Natural killer cell (primary cell): ENCODE results near the gene HMCN2. TPM values are rescaled to one million over a fixed set of nuclear protein-coding genes. Genes with fewer than 3 reads are reported as not detected.

Experiments used
- ATAC-seq, 3 donors: fragments of 150-1000 bp in 2 of 3; fragments of 200-7000 bp in 1 of 3; cut with Tn5 transposase; 1 replicate in 1 of 3; 2 replicates in 2 of 3; pipeline ENCODE4 v1.10.0; 2021; ENCODE audit warnings: mild to moderate bottlenecking in 2 of 3, moderate library complexity in 2 of 3
- DNase-seq, 2 donors: peaks; one replicate each; pipeline versions ENCODE4 v3.0.0 to v3.0.0-alpha.2; 2013 to 2021; ENCODE audit warnings: mixed read lengths in 1 of 2
- H3K27ac ChIP-seq: one replicate; pipeline ENCODE4 v1.5.1; 2013; ENCODE audit warnings: mild to moderate bottlenecking, low read length
- H3K27me3 ChIP-seq: one replicate; pipeline ENCODE4 v1.6.1; 2013; ENCODE audit warnings: low read length; ENCODE audit not compliant: control insufficient read depth, insufficient read depth
- H3K36me3 ChIP-seq: one replicate; pipeline ENCODE4 v1.6.1; 2013; ENCODE audit warnings: low read length; ENCODE audit not compliant: control insufficient read depth, insufficient read depth
- H3K4me1 ChIP-seq: one replicate; pipeline ENCODE4 v1.6.1; 2013; ENCODE audit warnings: low read length; ENCODE audit not compliant: control insufficient read depth, insufficient read depth
- H3K4me3 ChIP-seq: one replicate; pipeline ENCODE4 v1.5.1; 2013; ENCODE audit warnings: low read length
- H3K9me3 ChIP-seq: one replicate; pipeline ENCODE4 v1.6.1; 2013; ENCODE audit warnings: low read length; ENCODE audit not compliant: control insufficient read depth, insufficient read depth
- H3K27ac Mint-ChIP-seq, 2 donors: one replicate each; pipeline ENCODE4 v1.8.0; 2022; ENCODE audit warnings: mild to moderate bottlenecking in 2 of 2, mixed read lengths in 2 of 2, moderate library complexity in 1 of 2
- H3K27me3 Mint-ChIP-seq, 2 donors: one replicate each; pipeline ENCODE4 v1.8.0; 2022; ENCODE audit warnings: low read depth in 2 of 2, mixed read lengths in 2 of 2
- H3K36me3 Mint-ChIP-seq: one replicate; pipeline ENCODE4 v1.8.0; 2022; ENCODE audit warnings: mixed read lengths
- H3K4me1 Mint-ChIP-seq, 2 donors: one replicate each; pipeline ENCODE4 v1.8.0; 2022; ENCODE audit warnings: mixed read lengths in 2 of 2
- H3K4me3 Mint-ChIP-seq: one replicate; pipeline ENCODE4 v1.8.0; 2022; ENCODE audit warnings: mild to moderate bottlenecking, moderate library complexity, mixed read lengths
- H3K9me3 Mint-ChIP-seq, 2 donors: one replicate each; pipeline ENCODE4 v1.8.0; 2022; ENCODE audit warnings: mixed read lengths in 2 of 2
- WGBS: methylation state at CpG from one replicate; pipeline ENCODE4 v1.1.7; 2013; ENCODE audit warnings: missing lambda C conversion rate; ENCODE audit not compliant: insufficient coverage; 5-methylcytosine and 5-hydroxymethylcytosine counted together
- intact Hi-C: fragments of 100-400 bp; cut with micrococcal nuclease; formaldehyde crosslinking; loops from one replicate; pipeline ENCODE4 v1.14.2; 2022
- total RNA-seq, 4 donors: library from RNA; stranded (reverse); fragments of 120-200 nt in 1 of 4; gene quantifications; one replicate each; pipeline versions ENCODE4 v1.2.3 to v1.2.4, GENCODE V29; 2013 to 2022
- TF ChIP-seq, protein P1 (sequence below): fragments of 200-600 bp; IDR thresholded peaks from one replicate; pipeline ENCODE4 v1.8.0; 2022; ENCODE audit warnings: antibody characterized with exemption

HMCN2 gene
- total RNA-seq, 3 donors from 2014 or later (not counting 1 experiment from before 2014, with no cell fraction given) = not detected

DNA sequence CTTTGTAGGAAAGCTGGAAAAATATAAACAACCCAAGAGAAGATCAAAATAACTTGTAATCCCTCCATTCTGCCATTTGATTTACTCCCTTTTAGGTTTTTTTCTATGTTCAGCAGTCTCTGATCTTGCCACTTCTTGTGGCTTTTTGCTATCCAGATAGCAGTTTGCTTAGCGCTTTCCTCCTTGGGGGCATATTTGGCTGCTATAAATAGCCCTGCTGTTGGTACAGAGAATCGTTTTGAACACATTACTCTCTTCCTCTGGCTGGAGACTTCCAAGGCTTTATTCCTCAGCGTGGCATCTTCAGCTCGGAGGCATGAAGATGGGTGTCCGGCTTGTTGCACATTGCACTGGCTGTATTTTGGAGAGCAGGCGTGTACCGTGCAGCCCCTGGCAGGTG lies 38.6 kb downstream of the HMCN2 start:
- Histone ChIP-seq H3K27me3 (no peaks in the 10 kb centered on the region), H3K36me3 (no peaks in the 10 kb centered on the region), H3K9me3 (no peaks in the 10 kb centered on the region), H3K27ac (no peak overlapping the region), H3K4me3 (no peak overlapping the region), H3K4me1 (no peaks in the 10 kb centered on the region)
- no peaks in the 10 kb centered on the region for H3K4me1 Mint-ChIP-seq
- no peak for DNase-seq
- peaks cover 0 to 12% of the 10 kb centered on the region in 2 donors for H3K27me3 Mint-ChIP-seq
- TF ChIP-seq, protein P1, sequence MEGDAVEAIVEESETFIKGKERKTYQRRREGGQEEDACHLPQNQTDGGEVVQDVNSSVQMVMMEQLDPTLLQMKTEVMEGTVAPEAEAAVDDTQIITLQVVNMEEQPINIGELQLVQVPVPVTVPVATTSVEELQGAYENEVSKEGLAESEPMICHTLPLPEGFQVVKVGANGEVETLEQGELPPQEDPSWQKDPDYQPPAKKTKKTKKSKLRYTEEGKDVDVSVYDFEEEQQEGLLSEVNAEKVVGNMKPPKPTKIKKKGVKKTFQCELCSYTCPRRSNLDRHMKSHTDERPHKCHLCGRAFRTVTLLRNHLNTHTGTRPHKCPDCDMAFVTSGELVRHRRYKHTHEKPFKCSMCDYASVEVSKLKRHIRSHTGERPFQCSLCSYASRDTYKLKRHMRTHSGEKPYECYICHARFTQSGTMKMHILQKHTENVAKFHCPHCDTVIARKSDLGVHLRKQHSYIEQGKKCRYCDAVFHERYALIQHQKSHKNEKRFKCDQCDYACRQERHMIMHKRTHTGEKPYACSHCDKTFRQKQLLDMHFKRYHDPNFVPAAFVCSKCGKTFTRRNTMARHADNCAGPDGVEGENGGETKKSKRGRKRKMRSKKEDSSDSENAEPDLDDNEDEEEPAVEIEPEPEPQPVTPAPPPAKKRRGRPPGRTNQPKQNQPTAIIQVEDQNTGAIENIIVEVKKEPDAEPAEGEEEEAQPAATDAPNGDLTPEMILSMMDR = no peak
- no peak overlapping the region for H3K27ac Mint-ChIP-seq
- intact Hi-C loops = no loop called here
- H3K4me3 Mint-ChIP-seq = no peak overlapping the region
- no peak for ATAC-seq
- H3K9me3 Mint-ChIP-seq = peaks cover 0 to 5% of the 10 kb centered on the region in 2 donors
- H3K36me3 Mint-ChIP-seq = no peaks in the 10 kb centered on the region
- 58% methylated on average over 7 of the region's 7 CpGs for WGBS

DNA sequence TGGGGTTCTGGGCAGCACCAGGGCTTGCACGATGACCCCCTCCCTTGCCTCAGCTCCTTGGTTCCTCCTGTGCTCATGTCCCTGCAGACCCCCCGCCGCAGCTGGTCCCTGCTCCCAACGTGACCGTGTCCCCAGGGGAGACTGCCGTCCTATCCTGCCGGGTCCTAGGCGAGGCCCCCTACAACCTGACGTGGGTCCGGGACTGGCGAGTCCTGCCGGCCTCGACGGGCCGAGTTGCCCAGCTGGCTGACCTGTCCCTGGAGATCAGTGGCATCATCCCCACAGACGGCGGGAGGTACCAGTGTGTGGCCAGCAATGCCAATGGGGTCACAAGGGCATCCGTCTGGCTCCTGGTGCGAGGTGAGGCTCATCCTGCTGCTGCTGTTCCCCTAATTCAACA lies 39.1 kb downstream of the HMCN2 start:
- no peak for DNase-seq
- H3K27me3 Mint-ChIP-seq = peaks cover 0 to 12% of the 10 kb centered on the region in 2 donors
- H3K9me3 Mint-ChIP-seq = peaks cover 0 to 5% of the 10 kb centered on the region in 2 donors
- no peak overlapping the region for H3K27ac ChIP-seq
- H3K36me3 Mint-ChIP-seq = no peaks in the 10 kb centered on the region
- no peaks in the 10 kb centered on the region for H3K4me1 ChIP-seq
- ATAC-seq = no peak
- H3K4me3 Mint-ChIP-seq = no peak overlapping the region
- no peaks in the 10 kb centered on the region for H3K36me3 ChIP-seq
- no peaks in the 10 kb centered on the region for H3K27me3 ChIP-seq
- TF ChIP-seq, protein P1 = no peak
- no peaks in the 10 kb centered on the region for H3K9me3 ChIP-seq
- no peak overlapping the region for H3K27ac Mint-ChIP-seq
- H3K4me1 Mint-ChIP-seq = no peaks in the 10 kb centered on the region
- 90% methylated on average over 19 of the region's 19 CpGs for WGBS
- H3K4me3 ChIP-seq = no peak overlapping the region
- intact Hi-C loops = no loop called here

GRCh38 chr9:130305381-130305780 lies 39.8 kb downstream of the HMCN2 start:
- no peaks in the 10 kb centered on the region for H3K36me3 Mint-ChIP-seq
- TF ChIP-seq, protein P1 = no peak
- Histone ChIP-seq H3K27ac (no peak overlapping the region), H3K27me3 (no peaks in the 10 kb centered on the region), H3K9me3 (no peaks in the 10 kb centered on the region), H3K36me3 (no peaks in the 10 kb centered on the region), H3K4me3 (no peak overlapping the region), H3K4me1 (no peaks in the 10 kb centered on the region)
- ATAC-seq (no peak), DNase-seq (no peak)
- no peak overlapping the region for H3K27ac Mint-ChIP-seq
- 96% methylated on average over 4 of the region's 4 CpGs for WGBS
- intact Hi-C loops = no loop called here
- no peak overlapping the region for H3K4me3 Mint-ChIP-seq
- no peaks in the 10 kb centered on the region for H3K4me1 Mint-ChIP-seq
- no peaks in the 10 kb centered on the region for H3K9me3 Mint-ChIP-seq
- H3K27me3 Mint-ChIP-seq = peaks cover 0 to 8% of the 10 kb centered on the region in 2 donors
